Measurements from ENCODE around the gene PGLYRP4.

The PGLYRP4 gene

GRCh38 chr1:153357076-153357852 lies 8.6 kb upstream of the PGLYRP4 start:
- no peaks in the 10 kb centered on the region for H3K9me3 ChIP-seq (ENCODE audit: control insufficient read depth in 1 of 2, low read length in 2 of 2)
- no peak overlapping the region for H3K9ac ChIP-seq (ENCODE audit: low read depth in 1 of 2, low read length in 2 of 2)
- H3K27ac ChIP-seq (ENCODE audit: low read depth, low read length) = no peak overlapping the region
- H3K36me3 ChIP-seq (ENCODE audit: control insufficient read depth in 1 of 2, insufficient read depth in 2 of 2, low read length in 2 of 2) = no peaks in the 10 kb centered on the region
- no peak overlapping the region for H3K4me3 ChIP-seq (ENCODE audit: low read depth in 1 of 2, low read length in 2 of 2)
- H3K27me3 ChIP-seq (ENCODE audit: control insufficient read depth in 1 of 2, insufficient read depth in 2 of 2, low read length in 2 of 2) = no peaks in the 10 kb centered on the region
- peaks cover 0 to 10% of the 10 kb centered on the region in 2 donors for H3K4me1 ChIP-seq (ENCODE audit: control insufficient read depth in 1 of 2, insufficient read depth in 2 of 2, low read length in 2 of 2)

- H3K4me1 ChIP-seq (ENCODE audit: control insufficient read depth in 1 of 2, insufficient read depth in 2 of 2, low read length in 2 of 2) = peaks cover 0 to 10% of the 10 kb centered on the region in 2 donors
- no peak overlapping the region for H3K27ac ChIP-seq (ENCODE audit: low read depth, low read length)
- H3K9me3 ChIP-seq (ENCODE audit: control insufficient read depth in 1 of 2, low read length in 2 of 2) = no peaks in the 10 kb centered on the region
- H3K36me3 ChIP-seq (ENCODE audit: control insufficient read depth in 1 of 2, insufficient read depth in 2 of 2, low read length in 2 of 2) = no peaks in the 10 kb centered on the region
- H3K9ac ChIP-seq (ENCODE audit: low read depth in 1 of 2, low read length in 2 of 2) = no peak overlapping the region
- H3K4me3 ChIP-seq (ENCODE audit: low read depth in 1 of 2, low read length in 2 of 2) = no peak overlapping the region
- H3K27me3 ChIP-seq (ENCODE audit: control insufficient read depth in 1 of 2, insufficient read depth in 2 of 2, low read length in 2 of 2) = no peaks in the 10 kb centered on the region
These were observed 7.9 kb upstream of the PGLYRP4 start for GRCh38 chr1:153356392-153357075.

- Histone ChIP-seq H3K27ac (ENCODE audit: low read depth, low read length) (no peak overlapping the region), H3K9ac (ENCODE audit: low read depth in 1 of 2, low read length in 2 of 2) (no peak overlapping the region), H3K4me3 (ENCODE audit: low read depth in 1 of 2, low read length in 2 of 2) (no peak overlapping the region), H3K27me3 (ENCODE audit: control insufficient read depth in 1 of 2, insufficient read depth in 2 of 2, low read length in 2 of 2) (no peaks in the 10 kb centered on the region), H3K4me1 (ENCODE audit: control insufficient read depth in 1 of 2, insufficient read depth in 2 of 2, low read length in 2 of 2) (peaks cover 0 to 9% of the 10 kb centered on the region in 2 donors), H3K9me3 (ENCODE audit: control insufficient read depth in 1 of 2, low read length in 2 of 2) (no peaks in the 10 kb centered on the region), H3K36me3 (ENCODE audit: control insufficient read depth in 1 of 2, insufficient read depth in 2 of 2, low read length in 2 of 2) (no peaks in the 10 kb centered on the region)
These were observed 6.9 kb upstream of the PGLYRP4 start for GRCh38 chr1:153355445-153356071.

- Histone ChIP-seq H3K27me3 (ENCODE audit: control insufficient read depth in 1 of 2, insufficient read depth in 2 of 2, low read length in 2 of 2) (no peaks in the 10 kb centered on the region), H3K4me3 (ENCODE audit: low read depth in 1 of 2, low read length in 2 of 2) (no peak overlapping the region), H3K27ac (ENCODE audit: low read depth, low read length) (no peak overlapping the region), H3K36me3 (ENCODE audit: control insufficient read depth in 1 of 2, insufficient read depth in 2 of 2, low read length in 2 of 2) (no peaks in the 10 kb centered on the region), H3K9ac (ENCODE audit: low read depth in 1 of 2, low read length in 2 of 2) (no peak overlapping the region), H3K4me1 (ENCODE audit: control insufficient read depth in 1 of 2, insufficient read depth in 2 of 2, low read length in 2 of 2) (peaks cover 0 to 7% of the 10 kb centered on the region in 2 donors), H3K9me3 (ENCODE audit: control insufficient read depth in 1 of 2, low read length in 2 of 2) (no peaks in the 10 kb centered on the region)
These were observed 6.0 kb upstream of the PGLYRP4 start for GRCh38 chr1:153354515-153355193.

GRCh38 chr1:153353226-153353947 lies 4.7 kb upstream of the PGLYRP4 start:
- Histone ChIP-seq H3K27ac (ENCODE audit: low read depth, low read length) (no peak overlapping the region), H3K36me3 (ENCODE audit: control insufficient read depth in 1 of 2, insufficient read depth in 2 of 2, low read length in 2 of 2) (no peaks in the 10 kb centered on the region), H3K27me3 (ENCODE audit: control insufficient read depth in 1 of 2, insufficient read depth in 2 of 2, low read length in 2 of 2) (peaks cover 0 to 3% of the 10 kb centered on the region in 2 donors), H3K9me3 (ENCODE audit: control insufficient read depth in 1 of 2, low read length in 2 of 2) (no peaks in the 10 kb centered on the region), H3K4me3 (ENCODE audit: low read depth in 1 of 2, low read length in 2 of 2) (no peak overlapping the region), H3K4me1 (ENCODE audit: control insufficient read depth in 1 of 2, insufficient read depth in 2 of 2, low read length in 2 of 2) (peaks cover 0 to 7% of the 10 kb centered on the region in 2 donors), H3K9ac (ENCODE audit: low read depth in 1 of 2, low read length in 2 of 2) (no peak overlapping the region)

- Histone ChIP-seq H3K27ac (ENCODE audit: low read depth, low read length) (no peak overlapping the region), H3K4me1 (ENCODE audit: control insufficient read depth in 1 of 2, insufficient read depth in 2 of 2, low read length in 2 of 2) (peaks cover 0 to 2% of the 10 kb centered on the region in 2 donors), H3K9me3 (ENCODE audit: control insufficient read depth in 1 of 2, low read length in 2 of 2) (no peaks in the 10 kb centered on the region), H3K27me3 (ENCODE audit: control insufficient read depth in 1 of 2, insufficient read depth in 2 of 2, low read length in 2 of 2) (peaks cover 0 to 3% of the 10 kb centered on the region in 2 donors), H3K9ac (ENCODE audit: low read depth in 1 of 2, low read length in 2 of 2) (no peak overlapping the region), H3K36me3 (ENCODE audit: control insufficient read depth in 1 of 2, insufficient read depth in 2 of 2, low read length in 2 of 2) (no peaks in the 10 kb centered on the region), H3K4me3 (ENCODE audit: low read depth in 1 of 2, low read length in 2 of 2) (no peak overlapping the region)
These were observed 3.9 kb upstream of the PGLYRP4 start for GRCh38 chr1:153352523-153352922.

- Histone ChIP-seq H3K36me3 (ENCODE audit: control insufficient read depth in 1 of 2, insufficient read depth in 2 of 2, low read length in 2 of 2) (no peaks in the 10 kb centered on the region), H3K4me1 (ENCODE audit: control insufficient read depth in 1 of 2, insufficient read depth in 2 of 2, low read length in 2 of 2) (peaks cover 2 to 9% of the 10 kb centered on the region in 2 donors), H3K27me3 (ENCODE audit: control insufficient read depth in 1 of 2, insufficient read depth in 2 of 2, low read length in 2 of 2) (peaks cover 0 to 3% of the 10 kb centered on the region in 2 donors), H3K9me3 (ENCODE audit: control insufficient read depth in 1 of 2, low read length in 2 of 2) (no peaks in the 10 kb centered on the region), H3K27ac (ENCODE audit: low read depth, low read length) (no peak overlapping the region), H3K9ac (ENCODE audit: low read depth in 1 of 2, low read length in 2 of 2) (no peak overlapping the region), H3K4me3 (ENCODE audit: low read depth in 1 of 2, low read length in 2 of 2) (no peak overlapping the region)
These were observed 1.8 kb upstream of the PGLYRP4 start for GRCh38 chr1:153350321-153350957.

- Histone ChIP-seq H3K27ac (ENCODE audit: low read depth, low read length) (no peak overlapping the region), H3K9ac (ENCODE audit: low read depth in 1 of 2, low read length in 2 of 2) (no peak overlapping the region), H3K4me1 (ENCODE audit: control insufficient read depth in 1 of 2, insufficient read depth in 2 of 2, low read length in 2 of 2) (peaks cover 10 to 14% of the 10 kb centered on the region in 2 donors)
These were observed 1.0 kb upstream of the PGLYRP4 start for GRCh38 chr1:153349363-153350320.

More at GRCh38 chr1:153349363-153350320, 1.0 kb upstream of the PGLYRP4 start:
- Histone ChIP-seq H3K9me3 (ENCODE audit: control insufficient read depth in 1 of 2, low read length in 2 of 2) (no peaks in the 10 kb centered on the region), H3K36me3 (ENCODE audit: control insufficient read depth in 1 of 2, insufficient read depth in 2 of 2, low read length in 2 of 2) (no peaks in the 10 kb centered on the region), H3K4me3 (ENCODE audit: low read depth in 1 of 2, low read length in 2 of 2) (no peak overlapping the region), H3K27me3 (ENCODE audit: control insufficient read depth in 1 of 2, insufficient read depth in 2 of 2, low read length in 2 of 2) (peaks cover 0 to 3% of the 10 kb centered on the region in 2 donors)
